HG03442 (cell line): Measurements from ENCODE around the gene NEXN.
"Not testable (repeated sequence)": the region's sequence is repeated elsewhere in the genome, so short reads cannot be mapped to it uniquely, and the experiment has no call there.

Source experiments
- ATAC-seq: cut with Tn5 transposase; IDR thresholded peaks from one replicate; pipeline ENCODE4 v1.9.1; 2021; ENCODE audit warnings: mild to moderate bottlenecking, moderate library complexity; ENCODE audit not compliant: unreplicated experiment

Gene NEXN

DNA sequence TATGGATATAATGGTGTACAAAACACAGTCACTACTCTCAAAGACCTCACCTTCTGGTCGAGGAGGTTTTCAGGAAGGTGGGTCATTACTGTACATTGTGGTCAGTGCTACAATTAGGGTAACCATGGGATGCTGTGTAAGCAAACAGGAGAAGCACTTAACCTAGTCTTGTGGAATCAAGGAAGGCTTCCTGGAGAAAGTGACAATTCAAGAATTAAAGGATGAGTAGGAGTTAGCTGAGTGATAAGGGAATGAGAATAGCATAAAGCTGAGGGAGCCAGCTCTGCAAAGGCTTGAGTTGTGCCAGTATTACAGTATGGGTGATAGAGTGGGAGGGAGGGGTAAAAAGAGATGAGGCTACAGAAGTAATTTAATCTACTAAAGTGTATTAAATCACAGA lies 17.2 kb downstream of the NEXN start:
- ATAC-seq, result no peak

DNA sequence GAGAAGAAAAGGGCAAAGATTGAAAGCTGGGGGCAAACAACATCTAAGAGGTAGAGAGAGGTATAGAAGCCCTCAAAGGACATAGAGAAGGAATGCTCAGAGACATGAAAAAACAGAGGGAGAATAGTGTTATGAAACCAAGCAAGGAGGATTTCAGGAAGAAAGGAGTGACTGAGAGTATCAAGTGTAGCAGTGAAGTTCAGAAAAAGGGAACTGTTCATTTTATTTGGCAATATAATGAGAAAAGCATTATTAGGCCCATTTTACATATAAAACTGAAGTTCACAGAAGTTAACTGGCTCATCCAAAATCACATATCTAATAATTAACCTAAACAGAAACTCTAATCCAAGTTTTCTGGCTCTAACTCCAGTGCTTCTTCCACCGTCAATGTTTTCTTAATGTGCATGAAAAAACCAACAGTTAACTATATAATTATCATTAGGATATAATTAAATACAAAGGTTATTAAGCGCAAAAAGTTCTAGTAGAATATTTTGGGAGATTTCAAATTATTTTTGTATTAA lies 17.7 kb downstream of the NEXN start:
- ATAC-seq, result no peak

DNA sequence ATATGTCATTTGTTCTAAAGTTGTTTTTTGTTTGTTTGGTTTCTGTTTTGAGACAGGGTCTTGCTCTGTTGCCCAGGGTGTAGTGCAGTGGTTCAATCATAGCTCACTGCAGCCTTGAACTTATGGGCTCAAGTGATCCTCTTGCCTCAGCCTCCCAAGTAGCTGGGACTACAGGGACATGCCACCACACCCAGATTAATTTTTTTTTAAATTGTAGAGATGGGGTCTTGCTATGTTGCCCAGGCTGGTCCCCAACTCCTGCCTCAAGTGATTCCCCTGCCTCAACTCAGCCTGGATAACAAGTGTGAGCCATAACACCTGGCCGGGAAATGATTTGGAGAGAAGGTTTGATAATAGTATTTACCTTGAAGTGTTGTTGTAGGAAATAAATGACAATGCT lies 18.2 kb downstream of the NEXN start:
- ATAC-seq, result no peak

DNA sequence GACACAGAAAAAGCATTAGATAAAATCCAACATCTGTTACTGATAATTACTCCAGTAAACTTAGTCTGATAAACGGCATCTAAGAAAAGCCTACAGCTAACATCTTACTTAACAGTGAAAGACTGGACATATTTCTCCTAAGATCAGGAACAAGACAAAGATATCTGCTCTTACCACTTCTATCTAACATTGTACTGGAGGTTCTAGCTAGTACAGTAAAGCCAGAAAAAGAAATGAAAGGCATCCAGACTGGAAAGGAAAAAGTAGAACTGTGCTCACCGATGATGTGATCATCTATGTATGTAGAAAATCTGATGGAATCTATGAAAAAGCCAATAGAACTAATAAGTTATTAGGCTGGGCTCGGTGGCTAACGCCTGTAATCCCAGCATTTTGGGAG lies 21.7 kb downstream of the NEXN start:
- no peak for ATAC-seq

DNA sequence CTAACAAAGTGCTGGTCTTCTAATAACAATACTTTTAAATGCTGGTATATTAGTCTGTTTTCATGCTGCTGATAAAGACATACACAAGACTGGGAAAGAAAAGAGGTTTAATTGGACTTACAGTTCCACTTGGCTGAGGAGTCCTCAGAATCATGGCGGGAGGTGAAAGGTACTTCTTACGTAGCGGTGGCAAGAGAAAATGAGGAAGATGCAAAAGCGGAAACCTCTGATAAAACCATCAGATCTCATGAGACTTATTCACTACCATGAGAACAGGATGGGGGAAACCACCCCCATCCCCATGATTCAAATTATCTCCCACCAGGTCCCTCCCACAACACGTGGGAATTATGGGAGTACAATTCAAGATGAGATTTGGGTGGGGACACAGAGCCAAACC lies 30.5 kb downstream of the NEXN start:
- not testable (repeated sequence) for ATAC-seq

DNA sequence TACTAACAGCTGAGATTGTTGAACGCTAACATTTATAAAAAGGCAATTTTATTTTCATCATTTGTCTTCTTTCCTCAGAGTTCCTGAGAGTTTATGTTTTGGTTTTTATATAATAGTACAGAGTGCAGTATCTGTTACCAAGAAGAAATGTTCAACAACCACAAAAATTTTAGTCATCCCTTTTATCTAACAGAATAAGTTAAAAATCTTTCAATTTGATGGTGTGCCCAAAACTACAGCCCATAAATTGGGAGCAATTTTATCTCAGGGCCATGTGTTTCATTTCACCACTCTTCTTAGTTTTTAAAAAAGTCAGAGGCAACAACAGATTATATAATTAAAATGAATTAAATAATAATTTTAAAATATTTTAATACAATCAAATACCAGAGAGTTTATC lies 37.1 kb downstream of the NEXN start:
- ATAC-seq, result no peak

DNA sequence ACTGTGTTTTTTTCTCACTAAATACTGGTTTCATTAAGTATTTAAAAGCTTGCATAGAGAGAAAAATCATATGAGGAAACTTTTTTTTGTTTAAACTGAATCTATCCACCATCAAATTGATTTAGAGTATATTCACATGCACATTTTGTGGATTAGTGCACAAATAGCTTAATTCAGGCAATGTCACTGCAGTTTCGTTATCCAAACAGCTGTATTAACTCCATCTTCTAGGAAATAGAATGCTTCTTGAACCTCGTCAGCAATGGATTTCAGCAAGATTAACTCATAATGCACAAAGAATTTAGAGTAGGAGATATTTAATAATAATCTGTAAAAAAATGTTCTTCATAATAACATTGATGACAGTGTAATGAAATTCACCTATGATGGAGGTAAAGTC lies 37.5 kb downstream of the NEXN start:
- no peak for ATAC-seq

DNA sequence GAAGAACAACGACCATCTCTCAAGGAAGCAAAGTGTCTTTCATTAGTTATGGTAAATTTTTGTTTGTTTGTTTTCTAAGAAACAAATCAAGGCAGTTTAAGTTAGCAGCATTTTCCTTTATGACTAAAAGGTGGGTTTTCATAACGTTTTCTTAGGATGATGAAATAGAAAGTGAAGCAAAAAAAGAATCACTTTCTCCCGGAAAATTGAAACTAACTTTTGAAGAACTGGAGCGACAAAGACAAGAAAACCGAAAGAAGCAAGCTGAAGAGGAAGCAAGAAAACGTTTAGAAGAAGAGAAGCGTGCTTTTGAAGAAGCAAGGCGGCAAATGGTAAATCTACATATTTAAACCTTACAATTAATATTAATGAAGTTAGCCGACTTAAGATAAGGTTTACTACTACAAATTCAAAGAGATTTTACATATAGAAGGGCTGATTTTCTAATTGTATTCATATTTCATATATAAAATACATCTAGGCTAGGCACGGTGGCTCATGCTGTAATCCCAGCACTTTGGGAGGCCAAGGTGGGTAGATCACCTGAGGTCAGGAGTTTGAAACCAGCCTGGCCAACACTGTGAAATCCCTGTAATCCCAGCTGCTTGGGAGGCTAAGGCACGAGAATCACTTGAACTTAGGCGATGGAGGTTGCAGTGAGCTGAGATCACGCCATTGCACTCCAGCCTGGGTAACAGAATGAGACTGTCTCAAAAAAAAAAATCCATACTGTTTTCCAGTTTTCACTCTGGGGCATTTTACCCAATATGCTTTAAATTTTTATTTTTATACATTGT lies 38.3 kb downstream of the NEXN start:
- peak; percentile 53 for ATAC-seq

DNA sequence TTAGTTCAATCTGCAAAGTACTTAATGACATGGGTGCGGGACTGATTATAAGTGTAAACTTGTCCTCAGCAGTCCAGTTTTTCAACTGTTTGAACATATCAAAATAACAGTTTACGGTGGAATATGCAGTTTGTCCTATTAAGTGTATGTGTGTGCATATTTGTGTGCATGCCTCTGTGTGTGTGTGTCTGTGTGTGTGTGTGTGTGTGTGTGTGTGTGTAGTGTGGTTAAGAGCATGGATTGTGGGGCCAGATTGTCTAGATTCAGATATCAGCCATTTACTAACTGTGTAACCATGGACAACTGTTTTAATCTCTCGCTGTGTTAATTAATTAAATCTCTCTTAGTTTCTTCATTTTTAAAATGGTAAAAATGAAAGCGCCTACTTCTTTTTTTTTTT lies 39.0 kb downstream of the NEXN start:
- no peak for ATAC-seq

DNA sequence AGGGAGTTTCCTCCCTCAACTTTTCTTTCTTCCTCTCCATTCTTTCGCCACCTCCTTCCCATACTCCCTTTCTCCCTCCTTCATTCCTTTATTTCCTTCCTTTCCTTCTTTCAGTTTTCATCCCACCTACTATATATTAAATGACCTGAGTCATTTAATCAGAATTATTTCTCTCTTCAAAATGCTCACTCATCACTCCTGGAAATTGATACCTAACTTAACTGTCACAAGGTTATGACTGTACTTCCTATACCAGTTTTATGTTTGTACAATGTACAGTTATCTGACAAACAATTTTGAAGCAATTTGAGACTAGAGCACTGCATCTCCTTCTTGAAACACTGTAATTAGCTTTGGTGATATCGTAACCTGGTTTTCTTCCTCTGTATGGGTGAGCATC lies 41.4 kb downstream of the NEXN start:
- no peak for ATAC-seq

DNA sequence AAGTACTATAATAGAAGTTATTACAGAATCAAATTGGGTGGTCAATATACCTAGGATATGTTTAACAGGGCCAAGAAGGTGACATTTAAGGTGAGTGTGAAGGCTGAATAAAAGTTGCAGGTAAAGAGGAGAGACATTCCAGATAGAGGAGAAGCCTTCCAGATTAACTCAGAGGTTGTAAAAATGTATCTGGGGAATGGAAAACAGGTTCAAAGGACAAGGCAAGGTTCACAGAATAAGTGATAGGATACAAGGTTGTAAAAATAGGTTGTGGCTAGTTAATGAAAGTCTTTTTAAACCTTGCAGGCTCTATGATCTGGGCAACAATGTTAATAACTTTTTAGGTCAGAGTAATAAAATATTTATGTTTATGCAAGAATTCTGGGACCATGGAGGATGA lies 50.2 kb downstream of the NEXN start:
- ATAC-seq, result no peak

DNA sequence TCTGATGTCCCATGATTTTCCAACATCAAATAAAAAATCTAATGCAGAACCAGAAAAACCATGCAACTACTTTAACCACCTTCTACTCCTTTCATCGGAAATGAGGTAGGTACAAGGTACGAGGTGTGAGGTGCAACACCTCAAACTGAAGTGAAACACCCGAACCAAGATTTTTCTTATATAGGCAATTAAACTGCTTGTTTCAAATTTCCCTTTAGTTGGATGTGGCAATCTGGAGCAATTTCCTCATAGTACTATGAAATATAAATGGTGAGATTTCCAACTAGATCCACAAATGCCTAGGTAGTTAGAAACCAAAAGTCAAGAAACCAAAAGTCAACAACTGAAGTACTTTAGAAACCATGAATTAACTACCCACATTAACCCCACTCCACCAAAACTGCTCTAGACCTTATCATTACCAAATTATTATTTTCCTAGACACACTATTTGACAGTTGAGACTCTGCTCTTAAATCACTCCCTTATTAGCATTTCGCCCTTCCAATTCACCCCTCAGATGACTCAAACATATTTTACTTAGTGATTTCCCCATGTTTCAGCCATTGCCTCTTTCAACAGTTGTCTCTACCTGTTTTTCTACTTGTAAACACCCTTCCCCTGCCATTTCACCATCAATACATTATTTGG lies 52.6 kb downstream of the NEXN start:
- ATAC-seq, result no peak

DNA sequence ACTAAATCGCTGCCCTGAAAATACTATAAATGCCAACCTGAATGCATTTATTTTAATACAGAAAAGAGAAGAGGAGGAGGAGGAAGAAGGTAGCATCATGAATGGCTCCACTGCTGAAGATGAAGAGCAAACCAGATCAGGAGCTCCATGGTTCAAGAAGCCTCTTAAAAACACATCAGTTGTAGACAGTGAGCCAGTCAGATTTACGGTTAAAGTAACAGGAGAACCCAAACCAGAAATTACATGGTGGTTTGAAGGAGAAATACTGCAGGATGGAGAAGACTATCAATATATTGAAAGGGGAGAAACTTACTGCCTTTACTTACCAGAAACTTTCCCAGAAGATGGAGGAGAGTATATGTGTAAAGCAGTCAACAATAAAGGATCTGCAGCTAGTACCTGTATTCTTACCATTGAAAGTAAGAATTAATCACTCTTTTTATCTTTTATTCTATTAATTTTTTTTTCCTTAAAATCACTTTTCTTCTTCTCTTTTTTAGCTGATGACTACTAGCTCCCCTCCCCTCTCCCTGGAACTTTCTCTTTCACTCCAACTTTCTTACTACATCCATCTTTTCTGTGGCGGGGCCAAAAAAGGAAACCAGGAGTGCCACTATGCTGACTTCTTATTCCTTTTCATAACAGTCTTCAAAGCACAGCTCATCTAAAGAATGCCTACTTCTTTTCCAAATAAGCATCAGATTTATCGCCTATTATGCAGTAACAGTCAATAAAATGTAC lies 54.1 kb downstream of the NEXN start:
- no peak for ATAC-seq

DNA sequence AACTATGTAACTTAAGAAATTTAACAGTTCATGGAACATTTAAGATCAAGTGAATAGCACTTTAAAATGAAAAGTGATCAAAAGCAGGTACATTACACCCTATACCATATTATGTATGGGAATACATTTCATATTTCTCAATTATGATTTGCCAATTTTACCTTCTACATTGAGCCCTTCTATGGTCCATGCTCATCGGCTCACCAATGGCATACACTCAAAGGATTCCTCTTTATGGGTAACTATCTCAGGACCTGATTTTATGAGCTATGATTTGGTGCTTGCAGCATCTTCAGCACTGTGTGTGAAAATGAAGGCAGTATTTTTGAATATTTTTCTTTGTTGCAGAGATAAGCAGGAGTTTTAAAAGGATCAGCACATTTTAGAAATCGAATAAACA lies 56.9 kb downstream of the NEXN start:
- no peak for ATAC-seq

DNA sequence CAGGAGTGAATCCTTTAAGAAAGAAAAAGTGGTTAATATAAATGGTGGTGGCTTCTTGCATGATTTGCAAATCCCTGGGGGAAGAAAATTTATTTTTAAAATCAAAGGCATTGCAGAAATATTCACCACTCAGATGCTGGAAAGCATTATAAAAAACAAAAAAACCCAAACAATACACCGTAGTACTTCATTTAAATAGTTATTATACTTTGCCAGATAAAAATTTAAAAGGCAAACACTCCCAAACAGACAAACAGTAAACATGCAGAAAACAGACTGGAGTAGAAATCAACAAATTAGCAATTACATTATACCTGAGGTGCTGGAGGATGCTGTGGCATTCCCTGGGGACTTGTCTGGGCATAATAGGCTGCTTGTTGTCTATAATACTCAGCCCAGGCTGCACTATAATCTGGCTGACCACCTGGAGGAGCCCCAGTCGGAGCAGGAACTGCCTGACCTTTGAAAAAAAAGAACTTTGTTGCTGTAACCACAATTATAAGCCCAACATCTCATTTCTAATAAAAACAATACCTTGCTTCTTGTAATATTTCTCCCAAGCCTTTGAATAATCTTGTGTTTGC lies 60.5 kb downstream of the NEXN start:
- ATAC-seq, result peak; percentile 51

DNA sequence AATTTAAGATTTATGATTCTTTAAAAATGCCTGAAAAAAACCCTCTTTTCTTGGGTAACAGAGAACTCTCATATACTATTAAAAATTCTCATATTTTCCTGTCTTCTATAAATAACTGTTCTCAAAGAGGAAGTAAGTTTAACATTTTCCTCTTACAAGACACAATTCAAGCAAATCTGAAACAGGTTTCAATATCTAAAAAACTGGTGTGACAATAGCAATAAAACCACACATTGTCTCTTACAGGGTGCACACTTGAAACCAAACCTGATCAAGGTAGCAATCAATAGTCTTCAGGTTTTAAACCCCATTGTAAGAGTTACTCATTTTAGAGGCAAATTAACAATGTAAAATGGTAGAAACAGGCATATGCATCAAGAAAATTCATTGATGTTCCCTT lies 62.4 kb downstream of the NEXN start:
- peak; percentile 62 for ATAC-seq

DNA sequence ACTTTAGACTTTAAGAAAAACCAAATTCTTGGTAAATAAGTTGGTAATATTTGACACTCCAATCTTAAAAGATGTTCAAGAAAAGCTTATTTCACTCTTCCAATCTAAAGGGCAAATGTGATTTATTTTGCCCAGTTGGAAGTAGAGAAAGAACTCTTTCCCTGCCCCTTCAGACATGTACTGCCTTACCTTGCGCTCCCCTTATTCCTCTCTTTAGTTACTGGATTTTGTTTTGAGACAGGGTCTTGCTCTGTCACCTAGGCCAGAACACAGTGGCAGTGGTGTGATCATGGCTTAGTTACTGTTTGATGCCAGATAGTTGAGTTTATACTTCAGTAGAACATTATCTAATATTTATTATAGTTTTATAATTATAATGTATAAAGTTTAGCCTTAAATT lies 62.9 kb downstream of the NEXN start:
- no peak for ATAC-seq

DNA sequence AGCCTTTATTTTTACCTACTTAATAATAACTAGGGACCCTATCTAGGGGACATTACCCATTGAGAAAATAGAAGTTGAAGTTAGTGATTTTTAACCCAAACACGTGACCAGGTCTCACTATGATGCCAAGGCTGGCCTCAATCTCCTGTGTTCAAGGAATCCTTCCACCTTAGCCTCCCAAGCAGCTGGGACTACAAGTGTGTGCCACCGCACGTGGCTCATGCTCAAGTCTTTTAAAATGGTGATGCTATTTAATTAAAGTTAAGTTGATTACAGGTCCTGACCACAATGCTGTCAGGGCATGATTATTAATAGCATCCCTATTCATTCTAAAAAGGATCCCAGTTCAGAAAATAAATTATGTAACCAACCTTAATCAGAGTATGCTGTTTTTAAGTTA lies 65.5 kb downstream of the NEXN start:
- no peak for ATAC-seq

DNA sequence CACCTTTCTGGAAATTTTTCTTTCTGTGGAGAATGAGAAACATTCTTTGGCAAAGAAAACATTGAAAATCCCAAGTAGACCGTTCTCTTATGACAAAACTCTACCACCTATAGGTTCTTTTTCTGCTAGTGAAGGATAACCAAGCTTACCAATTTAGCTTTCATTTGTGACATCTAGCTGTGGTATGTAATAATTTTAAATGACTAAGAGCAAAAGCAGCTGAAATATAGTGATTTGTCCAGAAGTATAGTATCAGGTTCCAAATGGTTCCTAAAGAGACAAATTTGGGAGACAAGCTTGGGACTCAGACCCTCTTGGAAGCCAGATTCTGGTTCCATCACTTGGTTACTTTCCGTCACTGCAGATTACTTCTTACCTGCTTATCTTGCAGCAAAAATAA lies 66.1 kb downstream of the NEXN start:
- ATAC-seq, result no peak

DNA sequence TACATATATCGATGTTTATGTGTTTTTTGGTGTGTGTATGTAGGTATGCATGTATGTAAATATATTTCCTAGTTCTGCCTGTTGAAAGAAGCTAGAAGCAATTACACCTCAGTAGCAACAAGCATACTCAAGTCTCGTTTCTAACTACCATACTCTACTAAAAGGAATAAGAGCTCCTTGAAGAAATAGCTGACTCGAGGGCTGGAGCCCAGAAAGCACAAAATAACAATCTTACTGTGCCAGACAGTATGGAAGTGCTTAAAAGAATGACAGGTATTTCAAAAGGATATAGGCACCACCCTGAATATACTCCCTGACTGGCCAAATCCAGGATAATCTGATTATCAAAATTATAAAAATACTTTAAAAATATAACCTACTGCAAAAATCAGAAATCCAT lies 67.3 kb downstream of the NEXN start:
- ATAC-seq, result no peak

DNA sequence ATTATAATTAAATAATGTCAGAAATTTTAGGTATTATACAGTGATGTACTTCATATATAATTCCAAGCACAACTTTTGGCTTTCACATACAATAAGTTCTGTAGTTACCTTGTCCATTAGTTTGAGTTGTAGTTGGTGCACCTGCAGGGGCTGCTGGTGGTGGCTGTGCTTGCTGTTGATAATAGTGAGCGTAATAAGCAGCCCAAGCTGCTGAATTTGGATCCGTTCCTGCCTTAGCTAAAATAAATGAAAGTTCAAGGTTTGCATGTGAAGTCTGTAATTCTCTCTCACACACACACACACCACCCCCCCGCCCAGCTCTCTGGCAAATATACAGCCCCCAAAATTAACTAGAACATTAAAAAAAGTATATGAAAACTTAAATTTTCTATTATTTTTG lies 68.0 kb downstream of the NEXN start:
- no peak for ATAC-seq
